BLaER1 treated with 17β-estradiol and CSF1 and Interleukin-3, amounts not matched to agents 10 nM and 100 nM (cell line): Measurements from ENCODE around the gene MRAS.
"Not testable (repeated sequence)": the region's sequence is repeated elsewhere in the genome, so short reads cannot be mapped to it uniquely, and the experiment has no call there.

Experiments used
- H3K27ac ChIP-seq, 11 experiments: shearing (Covaris generic); formaldehyde crosslinking; 2 replicates each; pipeline ENCODE4 v1.8.1; 2022
- H3K27me3 ChIP-seq, 11 experiments: shearing (Covaris generic); formaldehyde crosslinking; 2 replicates each; pipeline ENCODE4 v1.8.1; 2022
- H3K36me3 ChIP-seq, 11 experiments: shearing (Covaris generic); formaldehyde crosslinking; 2 replicates each; pipeline ENCODE4 v1.8.1; 2022
- H3K4me1 ChIP-seq, 10 experiments: shearing (Covaris generic); formaldehyde crosslinking; 2 replicates each; pipeline ENCODE4 v1.8.1; 2022
- H3K4me2 ChIP-seq, 11 experiments: shearing (Covaris generic); formaldehyde crosslinking; 2 replicates each; pipeline ENCODE4 v1.8.1; 2022
- H3K4me3 ChIP-seq, 10 experiments: shearing (Covaris generic); formaldehyde crosslinking; 2 replicates each; pipeline ENCODE4 v1.8.1; 2022
- H3K9ac ChIP-seq, 11 experiments: shearing (Covaris generic); formaldehyde crosslinking; 2 replicates each; pipeline ENCODE4 v1.8.1; 2022
- H3K9me3 ChIP-seq, 11 experiments: shearing (Covaris generic); formaldehyde crosslinking; replicated peaks in 1 of 11; 2 replicates each; pipeline ENCODE4 v1.8.1; 2022
- H4K20me1 ChIP-seq, 11 experiments: shearing (Covaris generic); formaldehyde crosslinking; 2 replicates each; pipeline ENCODE4 v1.8.1; 2022
- Cebpa-rat ChIP-seq, 11 experiments: shearing (Covaris generic); IDR thresholded peaks; 2 replicates each; pipeline ENCODE4 v1.8.1; 2022

Gene MRAS

DNA sequence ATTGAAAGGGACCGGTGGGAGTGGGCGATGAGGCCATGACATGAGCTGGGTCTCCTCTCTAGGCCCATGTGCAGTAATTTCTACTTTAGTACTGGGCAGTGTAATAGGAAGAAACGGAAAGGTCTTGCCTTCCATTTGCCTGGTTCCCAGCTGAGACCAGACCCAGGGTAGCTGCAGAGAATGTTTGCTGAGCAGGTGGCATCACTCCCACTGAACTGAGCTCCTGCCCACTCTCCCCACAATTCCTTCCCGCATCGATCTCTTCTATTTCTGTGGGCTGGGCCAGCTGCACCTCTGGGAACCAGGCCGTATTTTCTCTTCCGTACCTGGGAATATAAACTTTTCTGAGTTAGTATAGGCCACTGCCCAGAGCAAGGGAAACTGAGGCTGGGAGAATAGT, 101.8 kb downstream of the MRAS start:
- no peaks in the 10 kb centered on the region for H3K27me3 ChIP-seq
- TF ChIP-seq Cebpa-rat (IDR thresholded peaks at IDR 0.05), result no peak
- no peaks in the 10 kb centered on the region for H3K4me1 ChIP-seq
- no peaks in the 10 kb centered on the region for H3K36me3 ChIP-seq
- H3K4me2 ChIP-seq, result no peak overlapping the region
- no peak overlapping the region for H3K9ac ChIP-seq
- no peak overlapping the region for H3K27ac ChIP-seq
- H4K20me1 ChIP-seq, result no peaks in the 10 kb centered on the region
- no peak overlapping the region for H3K4me3 ChIP-seq
- H3K9me3 ChIP-seq, result no peaks in the 10 kb centered on the region

- H3K9me3 ChIP-seq, result no peaks in the 10 kb centered on the region
- no peaks in the 10 kb centered on the region for H3K27me3 ChIP-seq
- no peak overlapping the region for H3K9ac ChIP-seq
- H3K27ac ChIP-seq, result no peak overlapping the region
- H3K36me3 ChIP-seq, result no peaks in the 10 kb centered on the region
- H3K4me1 ChIP-seq, result peaks cover 0 to 2% (median 0%) of the 10 kb centered on the region in 10 experiments; a peak in 3 of 20 replicates
- no peak for TF ChIP-seq Cebpa-rat (IDR thresholded peaks at IDR 0.05)
- no peak overlapping the region for H3K4me3 ChIP-seq
- no peaks in the 10 kb centered on the region for H4K20me1 ChIP-seq
- no peak overlapping the region for H3K4me2 ChIP-seq
Measured at GRCh38 chr3:138450704-138451424, 102.5 kb downstream of the MRAS start.

DNA sequence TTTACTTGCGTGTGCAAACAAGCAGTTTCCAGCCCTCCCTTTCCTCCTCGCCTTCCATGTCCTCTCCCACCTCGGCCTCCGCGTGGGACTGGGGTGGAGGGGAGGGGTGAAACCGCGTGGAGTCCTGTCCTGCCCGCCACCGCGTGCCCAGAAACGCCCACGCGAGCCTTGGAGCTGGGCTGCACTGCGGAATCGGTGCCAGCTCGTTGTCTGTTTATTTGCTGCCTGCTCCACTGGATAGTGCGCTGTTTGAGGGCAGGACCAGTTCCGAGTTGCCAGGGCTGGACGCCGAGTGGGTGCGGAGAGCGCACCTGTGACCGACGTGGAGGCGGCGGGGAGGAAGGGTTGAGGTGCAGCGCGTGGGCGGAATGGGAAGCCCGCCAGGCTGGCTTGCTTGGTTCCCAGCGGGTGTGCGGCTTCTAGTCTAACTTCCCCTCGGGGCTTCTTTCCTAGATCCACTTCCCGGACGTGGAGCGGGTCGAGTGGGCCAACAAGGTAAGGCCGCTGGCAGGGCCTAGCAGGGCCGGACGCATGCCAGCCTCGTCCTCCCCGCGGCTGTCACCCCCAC, 103.3 kb downstream of the MRAS start:
- TF ChIP-seq Cebpa-rat (IDR thresholded peaks at IDR 0.05), result no peak
- Histone ChIP-seq H3K9me3 (no peaks in the 10 kb centered on the region), H3K9ac (no peak overlapping the region), H3K27ac (no peak overlapping the region), H3K27me3 (no peaks in the 10 kb centered on the region), H3K4me3 (no peak overlapping the region), H3K4me1 (peaks cover 0 to 7% (median 0%) of the 10 kb centered on the region in 10 experiments; a peak in 3 of 20 replicates), H3K4me2 (no peak overlapping the region), H3K36me3 (no peaks in the 10 kb centered on the region), H4K20me1 (no peaks in the 10 kb centered on the region)

DNA sequence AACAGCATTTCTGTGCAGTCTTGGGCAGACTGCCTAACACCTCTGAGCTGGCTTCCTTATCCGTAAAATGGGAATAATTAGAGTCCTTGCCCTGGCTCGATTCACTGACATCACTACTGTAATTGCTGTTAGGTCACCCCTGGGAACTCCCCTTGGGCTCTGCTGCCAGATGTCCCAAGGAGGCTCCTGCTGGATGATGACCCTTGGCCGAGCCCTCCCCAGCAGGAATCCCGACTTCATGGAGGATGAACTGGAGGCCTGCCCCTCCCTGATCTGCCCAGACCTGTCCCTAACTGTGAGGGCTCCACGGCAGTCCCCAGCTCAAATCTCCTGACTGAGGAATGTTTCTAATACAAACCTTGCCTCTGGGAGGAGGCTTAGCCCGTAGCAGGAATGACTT, 104.1 kb downstream of the MRAS start:
- no peaks in the 10 kb centered on the region for H3K36me3 ChIP-seq
- no peaks in the 10 kb centered on the region for H3K27me3 ChIP-seq
- H3K4me1 ChIP-seq, result peaks cover 0 to 7% (median 0%) of the 10 kb centered on the region in 10 experiments; a peak in 3 of 20 replicates
- H3K27ac ChIP-seq, result no peak overlapping the region
- no peaks in the 10 kb centered on the region for H4K20me1 ChIP-seq
- no peak for TF ChIP-seq Cebpa-rat (IDR thresholded peaks at IDR 0.05)
- no peaks in the 10 kb centered on the region for H3K9me3 ChIP-seq
- no peak overlapping the region for H3K4me3 ChIP-seq
- no peak overlapping the region for H3K9ac ChIP-seq
- H3K4me2 ChIP-seq, result no peak overlapping the region

GRCh38 chr3:138453940-138454339, 105.6 kb downstream of the MRAS start:
- H3K27ac ChIP-seq, H3K4me2 ChIP-seq, H3K4me1 ChIP-seq, H3K27me3 ChIP-seq, H4K20me1 ChIP-seq, H3K9ac ChIP-seq, H3K36me3 ChIP-seq, H3K9me3 ChIP-seq, H3K4me3 ChIP-seq: not testable (repeated sequence)
